Measurements from ENCODE around the gene GPR155. TPM values are rescaled to one million over a fixed set of nuclear protein-coding genes. Genes with fewer than 3 reads are reported as not detected.
A peak's percentile ranks its signal among the peaks of the same experiment; 100 is the strongest.

GPR155 gene
- total RNA-seq, 1 experiment from 2014 or later = 2.1 TPM

GRCh38 chr2:174465327-174465726 lies 21.5 kb downstream of the GPR155 start:
- POLR2A ChIA-PET = no interaction called here
- intact Hi-C loops (cut with micrococcal nuclease; ENCODE audit: unreplicated experiment) (no loop called here), in situ Hi-C loops (cut with HindIII; ENCODE audit: low pct_unique_long_range_greater_than_20kb, low sequenced_read_pairs) (no loop called here)
- TF ChIP-seq CTCF (IDR thresholded peaks at IDR 0.05) (peak; percentile 14; the same call in 1 of the 2 replicates), TCF7L2 (IDR thresholded peaks at IDR 0.05; ENCODE audit: low read depth, low read length) (no peak), POLR2AphosphoS5 (IDR thresholded peaks at IDR 0.05; ENCODE audit: low read depth, low read length) (no peak), REST (IDR thresholded peaks at IDR 0.05; ENCODE audit: insufficient read depth in 1 of 2, low read depth in 2 of 2, low read length in 1 of 2) (no peak), SIN3A (IDR thresholded peaks at IDR 0.05; ENCODE audit: borderline replicate concordance, insufficient read depth, low read depth, low read length) (no peak)
- H3K27ac ChIP-seq (ENCODE audit: low read length) = no peak overlapping the region
- no peaks in the 10 kb centered on the region; the same call in 1 of the 2 replicates for H3K27me3 ChIP-seq (ENCODE audit: control insufficient read depth, insufficient read depth, low read length)
- no peaks in the 10 kb centered on the region for H3K9me3 ChIP-seq (ENCODE audit: control insufficient read depth, insufficient read depth, low read depth, low read length)
- no peaks in the 10 kb centered on the region for H3K4me1 ChIP-seq (ENCODE audit: control insufficient read depth, insufficient read depth, low read length)
- peak; percentile 65; the same call in 1 of the 2 replicates for ATAC-seq
- DNase-seq (ENCODE audit: low read depth, low spot score) = no peak
- H3K4me3 ChIP-seq (ENCODE audit: low read depth in 2 of 2, low read length in 2 of 2) = no peak overlapping the region
- no peaks in the 10 kb centered on the region for H3K36me3 ChIP-seq (ENCODE audit: control insufficient read depth, insufficient read depth, low read length)
- no TSS peak for BruUV-seq (replicated peaks)
- CTCF ChIA-PET = interaction anchor here (0.8 kb wide), 1 partner anchor 82 kb away, joined by 3 read pairs; no protein-coding TSS in a partner anchor

GRCh38 chr2:174461221-174461620 lies 25.6 kb downstream of the GPR155 start:
- in situ Hi-C loops (cut with HindIII; ENCODE audit: low pct_unique_long_range_greater_than_20kb, low sequenced_read_pairs) = no loop called here
- no peak for ATAC-seq
- Histone ChIP-seq H3K4me1 (ENCODE audit: control insufficient read depth, insufficient read depth, low read length) (no peaks in the 10 kb centered on the region), H3K27ac (ENCODE audit: low read length) (no peak overlapping the region), H3K27me3 (ENCODE audit: control insufficient read depth, insufficient read depth, low read length) (no peaks in the 10 kb centered on the region; the same call in 1 of the 2 replicates), H3K4me3 (ENCODE audit: low read depth in 2 of 2, low read length in 2 of 2) (no peak overlapping the region), H3K36me3 (ENCODE audit: control insufficient read depth, insufficient read depth, low read length) (no peaks in the 10 kb centered on the region), H3K9me3 (ENCODE audit: control insufficient read depth, insufficient read depth, low read depth, low read length) (no peaks in the 10 kb centered on the region)
- ChIA-PET CTCF (interaction anchor here (1.1 kb wide), 1 partner anchor 86 kb away, joined by 3 read pairs; no protein-coding TSS in a partner anchor), POLR2A (no interaction called here)
- no TSS peak for BruUV-seq (replicated peaks)
- TF ChIP-seq TCF7L2 (IDR thresholded peaks at IDR 0.05; ENCODE audit: low read depth, low read length) (no peak), POLR2AphosphoS5 (IDR thresholded peaks at IDR 0.05; ENCODE audit: low read depth, low read length) (no peak), SIN3A (IDR thresholded peaks at IDR 0.05; ENCODE audit: borderline replicate concordance, insufficient read depth, low read depth, low read length) (no peak), REST (IDR thresholded peaks at IDR 0.05; ENCODE audit: insufficient read depth in 1 of 2, low read depth in 2 of 2, low read length in 1 of 2) (no peak), CTCF (IDR thresholded peaks at IDR 0.05) (no peak)
- DNase-seq (ENCODE audit: low read depth, low spot score) = no peak
- intact Hi-C loops (cut with micrococcal nuclease; ENCODE audit: unreplicated experiment) = loop anchor here (5.0 kb wide), 1 partner anchor 221 kb away; no protein-coding TSS in a partner anchor
